ENCODE measurements around the gene CREB1. TPM values are rescaled to one million over a fixed set of nuclear protein-coding genes. Genes with fewer than 3 reads are reported as not detected.

The CREB1 gene
- total RNA-seq, 1 donor from 2014 or later: 109 TPM

Other genes starting within 250 kb of the CREB1 start
- 15.8 and 18.1 TPM in 2 replicates for gene METTL21A, start 95.4 kb downstream of the CREB1 start, total RNA-seq
- gene CCNYL1, start 181.7 kb downstream of the CREB1 start, total RNA-seq: 8.0 and 8.9 TPM in 2 replicates
- 0.05 and 0.10 TPM in 2 replicates for gene FZD5, start 239.9 kb downstream of the CREB1 start, total RNA-seq

All from T-helper 1 cell treated with Interleukin-12 subunit alpha and Interleukin-12 subunit beta and Interleukin-4 antibody, amounts not matched to agents 30 ng/mL and 1 ng/mL, for 36 hours (primary cell).